Stimulated activated CD8-positive, alpha-beta memory T cell treated with anti-CD3 and anti-CD28 coated beads, Interleukin-15, amount 100 ng/mL, for 1 hour (primary cell): ENCODE data around the gene SPRYD3.
"Not testable (repeated sequence)": the region's sequence is repeated elsewhere in the genome, so short reads cannot be mapped to it uniquely, and the experiment has no call there.

Experiments
- DNase-seq: peaks from one replicate; pipeline ENCODE4 v3.0.0-alpha.2; 2020; ENCODE audit warnings: low read depth

The SPRYD3 gene, protein sequence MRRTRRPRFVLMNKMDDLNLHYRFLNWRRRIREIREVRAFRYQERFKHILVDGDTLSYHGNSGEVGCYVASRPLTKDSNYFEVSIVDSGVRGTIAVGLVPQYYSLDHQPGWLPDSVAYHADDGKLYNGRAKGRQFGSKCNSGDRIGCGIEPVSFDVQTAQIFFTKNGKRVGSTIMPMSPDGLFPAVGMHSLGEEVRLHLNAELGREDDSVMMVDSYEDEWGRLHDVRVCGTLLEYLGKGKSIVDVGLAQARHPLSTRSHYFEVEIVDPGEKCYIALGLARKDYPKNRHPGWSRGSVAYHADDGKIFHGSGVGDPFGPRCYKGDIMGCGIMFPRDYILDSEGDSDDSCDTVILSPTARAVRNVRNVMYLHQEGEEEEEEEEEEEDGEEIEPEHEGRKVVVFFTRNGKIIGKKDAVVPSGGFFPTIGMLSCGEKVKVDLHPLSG

GRCh38 chr12:53079226-53080117, at the start of gene SPRYD3:
Gene SPRYD3 (minus strand): TSS chr12:53079390. CDS start chr12:53079333, 57 bp downstream.
- peak; percentile 94 for DNase-seq

DNA sequence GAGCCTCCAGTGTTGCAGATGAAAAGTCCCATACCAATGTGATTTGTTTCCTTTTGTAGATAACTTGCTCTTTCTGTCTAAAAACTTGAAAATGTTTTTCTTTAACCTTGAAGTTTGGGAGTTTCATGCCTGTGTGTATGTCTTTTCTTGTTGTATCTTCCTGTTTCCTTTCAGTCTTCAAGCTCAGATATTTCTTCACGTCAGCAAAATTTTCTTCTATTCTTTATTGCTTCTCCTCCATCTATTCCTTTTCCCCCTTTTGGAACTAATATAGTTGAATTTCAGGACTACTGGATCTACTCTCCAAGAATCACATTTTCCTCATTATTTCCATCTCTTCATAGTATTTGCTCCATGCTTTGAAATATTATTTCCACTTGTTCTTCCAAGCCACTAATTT, 48.0 kb upstream of the SPRYD3 start:
- no peak for DNase-seq

GRCh38 chr12:53124352-53124723, 45.1 kb upstream of the SPRYD3 start:
- DNase-seq: no peak

DNA sequence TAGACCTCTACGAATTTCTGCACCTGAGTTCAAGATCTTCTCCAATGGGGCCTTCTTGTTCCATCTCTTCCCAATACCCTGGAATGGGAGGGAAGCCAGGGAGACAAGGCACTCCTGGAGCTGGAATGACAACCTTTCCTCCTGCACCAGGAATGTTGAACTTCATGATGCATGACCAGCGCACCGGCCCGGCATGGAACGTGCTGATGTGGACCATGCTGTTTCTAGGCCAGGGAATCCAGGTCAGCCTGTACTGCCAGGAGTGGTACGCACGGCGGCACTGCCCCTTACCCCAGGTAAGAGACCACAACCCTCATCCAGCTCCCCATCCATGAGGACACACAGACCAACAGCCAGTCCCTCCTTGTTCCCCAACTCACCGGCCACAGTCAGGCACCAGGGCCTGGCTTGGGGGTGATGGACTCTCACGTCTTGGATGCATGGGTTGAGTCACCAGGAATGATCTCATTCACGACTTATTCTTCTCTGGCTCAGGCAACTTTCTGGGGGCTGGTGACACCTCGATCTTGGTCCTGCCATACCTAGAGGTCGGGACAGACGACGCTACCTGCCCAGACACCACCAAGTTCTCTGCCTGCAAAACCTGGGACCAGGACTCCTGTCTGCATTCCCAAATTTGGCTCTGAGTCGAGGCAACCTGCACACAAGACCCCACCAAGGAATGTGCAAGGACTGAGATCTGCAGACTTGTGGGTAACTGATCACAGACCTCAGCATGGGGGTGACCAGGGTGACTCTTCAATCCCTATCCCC, 44.6 kb upstream of the SPRYD3 start:
- no peak for DNase-seq

GRCh38 chr12:53122961-53123468, 43.8 kb upstream of the SPRYD3 start:
- DNase-seq: no peak

DNA sequence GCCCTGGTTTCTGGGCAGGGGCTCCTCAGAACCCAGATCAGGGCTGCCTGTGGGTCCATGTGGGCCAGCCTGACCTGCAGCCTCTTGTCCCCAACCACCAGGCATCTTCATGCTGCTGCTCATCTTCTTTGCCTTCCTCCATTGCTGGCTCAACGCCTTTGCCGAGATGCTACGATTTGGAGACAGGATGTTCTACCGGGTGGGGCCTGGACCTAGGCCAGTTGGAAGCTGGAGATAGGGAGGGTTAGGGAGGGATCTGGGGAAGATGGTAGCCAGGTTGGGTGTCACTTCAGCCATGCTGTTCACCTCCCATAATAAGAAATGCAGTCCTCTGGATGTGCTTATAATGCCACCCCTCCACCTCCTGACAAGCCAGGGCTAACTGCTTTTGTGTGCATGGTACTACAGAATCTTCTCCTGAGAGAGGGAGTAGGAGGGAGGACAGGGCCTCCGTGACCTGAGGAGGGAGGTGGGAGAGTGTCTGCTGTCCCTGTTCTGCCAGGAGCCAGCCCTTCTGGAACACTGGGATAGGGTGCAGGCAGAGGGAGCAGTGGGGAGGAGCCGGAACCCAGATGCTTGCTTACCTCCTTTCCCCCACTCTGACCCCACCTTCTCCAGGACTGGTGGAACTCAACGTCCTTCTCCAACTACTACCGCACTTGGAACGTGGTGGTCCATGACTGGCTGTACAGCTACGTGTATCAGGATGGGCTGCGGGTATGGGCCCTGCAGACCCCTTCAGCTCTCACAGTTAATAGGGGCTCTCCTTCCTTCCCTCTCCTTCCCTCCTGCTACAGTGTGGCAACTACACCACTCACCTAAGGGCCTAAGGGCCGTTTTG, 41.7 kb upstream of the SPRYD3 start:
- no peak for DNase-seq

- DNase-seq: no peak
These were observed 39.6 kb upstream of the SPRYD3 start for GRCh38 chr12:53118751-53119300.

- no peak for DNase-seq
These were observed 36.9 kb upstream of the SPRYD3 start for GRCh38 chr12:53115891-53116648.

- DNase-seq: no peak
These were observed 36.1 kb upstream of the SPRYD3 start for GRCh38 chr12:53115112-53115890.

GRCh38 chr12:53113951-53114350, 34.8 kb upstream of the SPRYD3 start:
- DNase-seq: no peak

DNA sequence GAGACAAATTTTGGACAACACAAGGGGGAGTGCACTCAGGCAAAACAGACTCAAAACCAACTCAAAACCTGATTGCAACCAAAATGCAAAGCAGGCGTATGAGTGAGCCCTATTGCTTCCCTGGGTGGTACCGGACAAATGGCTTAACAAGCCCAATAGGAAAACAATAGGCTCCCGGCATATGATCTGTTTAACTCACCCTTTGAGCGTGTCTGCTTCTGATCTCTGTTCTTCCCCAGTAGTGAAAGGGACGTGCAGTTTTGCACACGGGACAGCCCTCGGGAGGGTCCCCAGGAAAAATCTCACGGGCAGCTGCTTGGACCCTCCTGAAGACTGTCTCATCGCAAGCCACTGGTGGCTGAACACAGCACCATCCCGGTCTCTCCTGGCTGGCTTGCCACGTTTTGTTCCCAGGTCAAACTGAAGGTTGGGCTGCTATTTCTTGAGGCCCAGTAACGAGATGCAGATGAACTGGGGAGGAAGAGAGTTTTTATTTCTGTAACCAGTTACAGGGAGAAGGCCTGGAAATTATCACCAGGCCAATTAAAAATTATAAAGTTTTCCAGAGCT, 34.0 kb upstream of the SPRYD3 start:
- DNase-seq: no peak

GRCh38 chr12:53112431-53112830, 33.2 kb upstream of the SPRYD3 start:
- DNase-seq: not testable (repeated sequence)

GRCh38 chr12:53107122-53107521, 27.9 kb upstream of the SPRYD3 start:
- DNase-seq: no peak

DNA sequence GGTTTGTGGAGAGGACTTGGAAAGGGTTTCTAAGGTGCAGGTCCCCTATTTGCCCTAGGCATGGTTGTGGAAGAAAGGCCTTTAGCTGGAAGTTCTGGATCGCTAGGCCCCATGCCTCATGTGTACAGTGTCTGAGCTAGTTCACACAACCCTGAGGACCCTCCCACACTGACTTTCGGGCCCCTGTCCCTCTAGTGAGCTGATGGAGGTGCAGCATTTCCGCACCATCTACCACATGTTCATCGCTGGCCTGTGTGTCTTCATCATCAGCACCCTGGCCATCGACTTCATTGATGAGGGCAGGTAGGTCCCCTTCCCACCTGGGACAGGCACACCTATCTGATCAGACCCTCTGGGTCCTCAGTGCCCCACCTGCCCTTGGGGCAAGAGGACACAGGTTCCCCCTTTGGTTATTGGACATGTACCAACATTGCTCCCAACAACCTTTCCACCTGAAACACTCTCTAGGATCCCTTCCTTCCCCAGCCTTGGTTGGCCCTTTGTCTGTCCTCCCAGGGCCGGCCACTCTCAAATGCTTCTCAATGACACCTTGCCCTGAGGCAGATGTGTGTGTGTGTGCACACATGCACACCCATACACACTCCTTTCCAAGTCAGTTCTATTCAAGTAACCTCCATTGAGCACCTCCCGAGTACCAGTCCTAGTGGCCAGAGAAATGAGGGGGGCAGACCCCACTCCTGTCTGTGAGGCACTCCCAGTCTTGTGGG, 26.7 kb upstream of the SPRYD3 start:
- no peak for DNase-seq

GRCh38 chr12:53105256-53105655, 26.1 kb upstream of the SPRYD3 start:
- DNase-seq: no peak

DNA sequence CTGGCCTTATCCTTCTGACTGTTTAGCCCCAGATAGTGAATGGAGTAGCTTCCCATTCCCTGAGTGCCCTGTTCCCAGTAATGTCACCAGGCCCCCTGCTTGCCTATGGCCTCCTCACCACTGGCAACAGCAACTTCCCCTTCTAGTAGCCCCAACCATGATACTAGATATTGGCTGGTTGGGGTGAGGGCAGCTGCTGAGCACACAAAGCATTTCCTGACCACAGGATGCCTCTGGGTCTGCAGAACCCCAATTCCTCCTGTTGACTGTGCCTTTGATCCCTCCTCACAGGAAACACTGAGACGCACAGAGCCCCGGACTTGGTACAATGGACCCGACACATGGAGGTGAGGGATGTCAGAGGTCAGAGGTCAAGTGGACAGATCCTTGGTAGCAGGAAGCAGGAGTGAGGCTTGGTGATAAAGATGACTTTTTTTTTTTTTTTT, 24.7 kb upstream of the SPRYD3 start:
- no peak for DNase-seq

DNA sequence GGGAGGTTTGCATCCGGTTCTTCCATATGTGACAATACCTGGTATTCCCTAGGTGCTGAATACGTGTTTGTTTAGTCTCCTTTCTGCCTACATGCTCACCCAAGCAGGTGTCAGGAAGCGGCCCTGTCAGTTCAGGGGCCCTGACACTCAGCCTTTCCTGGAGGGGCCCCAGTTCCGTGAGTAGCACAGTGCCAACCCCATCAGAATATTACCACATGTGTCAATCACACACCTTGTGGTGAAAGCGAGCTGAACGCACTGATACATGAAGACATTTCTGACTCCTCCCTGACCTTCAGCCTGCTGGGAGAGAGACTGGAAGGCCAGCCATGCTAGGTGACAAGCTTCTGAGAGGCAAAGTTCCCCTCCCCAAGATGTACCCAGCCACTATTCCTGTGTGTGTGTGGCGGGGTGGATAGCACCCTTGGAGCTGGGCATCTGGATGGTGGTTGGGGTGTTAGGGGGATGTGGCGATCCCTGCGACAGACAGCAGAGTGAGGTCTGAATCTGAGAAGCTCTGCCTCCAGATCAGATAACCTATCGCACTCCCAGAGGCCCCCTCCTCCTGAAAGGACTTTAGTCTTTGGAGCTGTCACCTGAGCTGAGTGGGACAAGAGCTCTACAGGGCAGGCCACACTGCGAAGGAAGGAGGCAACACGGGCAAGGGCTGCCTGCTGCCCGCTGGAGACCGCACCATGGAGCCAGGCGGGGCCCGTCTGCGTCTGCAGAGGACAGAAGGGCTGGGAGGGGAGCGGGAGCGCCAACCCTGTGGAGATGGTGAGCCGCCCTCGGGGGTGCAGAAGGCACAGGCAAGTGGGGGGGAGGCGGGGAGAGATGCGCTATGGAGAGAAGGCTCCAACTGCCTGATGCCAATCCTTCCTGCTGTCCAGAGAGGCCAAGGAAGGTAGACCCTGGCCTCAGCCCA, 24.0 kb upstream of the SPRYD3 start, which contains the start of gene SOAT2:
Gene SOAT2 (plus strand): TSS at position 604 of the 925 bp plus-strand sequence. CDS start 92 bp downstream, at position 696.
- DNase-seq: no peak
